Astrocyte of the cerebellum (primary cell): ENCODE measurements around the gene CPZ.
"Not testable (repeated sequence)": the region's sequence is repeated elsewhere in the genome, so short reads cannot be mapped to it uniquely, and the experiment has no call there.

Experiments used
- DNase-seq: peaks from one replicate; pipeline ENCODE4 v3.0.0-alpha.2; 2011; ENCODE audit warnings: low read depth
- H3K4me3 ChIP-seq: 2 replicates; pipeline ENCODE4 v1.5.1; 2011; ENCODE audit warnings: mild to moderate bottlenecking, low read depth, low read length, moderate library complexity
- in situ Hi-C: cut with HindIII; loops from 2 replicates; pipeline ENCODE4 v1.10.0; 2017; ENCODE audit warnings: low sequenced_read_pairs
- TF ChIP-seq, protein P1 (sequence below): IDR thresholded peaks from 2 replicates; pipeline ENCODE4 v1.5.1; 2012; ENCODE audit warnings: low read length, low read depth, moderate library complexity, mild to moderate bottlenecking; ENCODE audit errors: missing control alignments

The CPZ gene

DNA sequence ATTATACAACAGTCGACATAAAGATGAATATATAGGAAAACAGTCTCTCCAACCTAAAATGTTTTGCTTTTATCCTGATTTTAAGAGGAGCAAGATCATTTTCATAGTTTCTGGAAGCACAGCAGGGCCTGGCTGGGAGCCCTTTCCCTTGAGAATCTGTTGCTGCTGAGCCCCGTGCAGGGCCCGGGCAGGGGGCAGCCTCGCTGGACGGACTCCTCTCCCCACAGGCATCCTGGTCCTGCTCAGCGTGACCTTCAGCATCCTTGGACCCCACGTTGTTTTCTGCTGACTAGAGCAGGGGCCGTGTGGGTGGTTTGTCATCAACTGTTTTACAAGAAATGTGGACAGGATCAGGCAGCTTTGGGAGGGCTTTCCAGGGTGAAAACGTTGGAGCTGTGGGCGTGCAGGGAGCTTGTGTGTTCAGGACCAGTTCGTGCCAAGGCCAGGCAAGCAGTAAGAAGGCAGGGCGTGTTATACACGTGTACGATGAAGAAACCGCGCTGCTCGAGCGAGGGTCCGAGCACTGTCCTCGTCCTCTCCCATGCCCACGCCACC is 25.0 kb downstream of the CPZ start:
- in situ Hi-C loops: no loop called here
- no peak for DNase-seq
- no peak overlapping the region for H3K4me3 ChIP-seq
- TF ChIP-seq, protein P1, sequence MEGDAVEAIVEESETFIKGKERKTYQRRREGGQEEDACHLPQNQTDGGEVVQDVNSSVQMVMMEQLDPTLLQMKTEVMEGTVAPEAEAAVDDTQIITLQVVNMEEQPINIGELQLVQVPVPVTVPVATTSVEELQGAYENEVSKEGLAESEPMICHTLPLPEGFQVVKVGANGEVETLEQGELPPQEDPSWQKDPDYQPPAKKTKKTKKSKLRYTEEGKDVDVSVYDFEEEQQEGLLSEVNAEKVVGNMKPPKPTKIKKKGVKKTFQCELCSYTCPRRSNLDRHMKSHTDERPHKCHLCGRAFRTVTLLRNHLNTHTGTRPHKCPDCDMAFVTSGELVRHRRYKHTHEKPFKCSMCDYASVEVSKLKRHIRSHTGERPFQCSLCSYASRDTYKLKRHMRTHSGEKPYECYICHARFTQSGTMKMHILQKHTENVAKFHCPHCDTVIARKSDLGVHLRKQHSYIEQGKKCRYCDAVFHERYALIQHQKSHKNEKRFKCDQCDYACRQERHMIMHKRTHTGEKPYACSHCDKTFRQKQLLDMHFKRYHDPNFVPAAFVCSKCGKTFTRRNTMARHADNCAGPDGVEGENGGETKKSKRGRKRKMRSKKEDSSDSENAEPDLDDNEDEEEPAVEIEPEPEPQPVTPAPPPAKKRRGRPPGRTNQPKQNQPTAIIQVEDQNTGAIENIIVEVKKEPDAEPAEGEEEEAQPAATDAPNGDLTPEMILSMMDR: no peak

DNA sequence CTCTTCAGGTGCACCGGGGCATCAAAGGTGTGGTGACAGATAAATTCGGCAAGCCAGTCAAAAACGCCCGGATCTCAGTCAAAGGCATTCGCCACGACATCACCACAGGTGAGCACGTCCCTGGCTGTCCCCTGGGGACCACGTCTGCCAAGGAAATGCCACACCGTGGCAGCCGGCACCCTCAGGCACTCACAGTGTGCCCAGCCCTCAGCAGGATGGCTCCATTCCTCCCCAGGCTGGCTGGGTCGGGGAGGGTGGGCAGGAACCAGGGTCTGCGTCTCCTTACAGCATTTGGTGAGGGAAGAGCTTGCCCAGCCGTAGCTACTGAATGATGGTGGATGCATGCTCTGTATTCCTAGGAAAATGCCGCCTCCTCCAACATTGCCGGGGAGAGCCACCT is 25.9 kb downstream of the CPZ start:
- H3K4me3 ChIP-seq: no peak overlapping the region
- no peak for DNase-seq
- TF ChIP-seq, protein P1: no peak
- in situ Hi-C loops: no loop called here

GRCh38 chr4:8618961-8619720 is 26.6 kb downstream of the CPZ start:
- H3K4me3 ChIP-seq: no peak overlapping the region
- DNase-seq: no peak
- TF ChIP-seq, protein P1: no peak
- in situ Hi-C loops: no loop called here

- H3K4me3 ChIP-seq, DNase-seq, in situ Hi-C loops: not testable (repeated sequence)
These were observed 28.6 kb downstream of the CPZ start for GRCh38 chr4:8621135-8621534.

DNA sequence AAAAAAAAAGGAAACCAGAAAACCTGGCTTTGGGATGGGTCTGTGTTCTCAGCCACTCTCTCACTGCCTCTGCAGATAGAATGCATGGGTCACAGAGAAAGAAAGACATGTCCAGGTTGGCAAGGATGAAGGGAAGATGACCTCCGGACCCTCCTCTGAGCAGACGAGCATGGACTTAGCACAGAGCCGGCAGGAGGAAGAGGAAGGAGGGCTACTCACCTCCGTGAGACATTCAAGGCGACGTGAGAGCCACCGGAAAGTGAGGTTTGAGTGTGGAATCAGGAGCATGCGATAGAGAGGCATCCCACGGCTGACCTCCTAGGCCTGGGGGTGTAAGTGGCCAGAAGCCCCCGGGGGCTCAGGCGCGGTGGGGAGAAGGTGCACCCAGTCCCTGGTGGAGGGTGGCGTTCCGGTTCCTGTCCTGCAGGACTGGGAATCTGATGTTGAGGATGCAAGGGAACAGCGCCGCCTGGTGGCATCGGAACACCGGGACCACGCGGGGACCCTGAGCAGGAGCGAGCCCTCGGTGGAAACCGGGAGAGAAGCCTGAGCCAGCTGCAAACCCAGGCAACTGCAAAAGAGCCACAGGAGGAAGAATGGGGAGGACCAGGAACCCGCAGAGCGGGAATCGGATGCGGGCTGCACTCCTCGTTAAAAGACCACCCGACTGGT is 32.2 kb downstream of the CPZ start:
- in situ Hi-C loops, DNase-seq, H3K4me3 ChIP-seq: not testable (repeated sequence)

DNA sequence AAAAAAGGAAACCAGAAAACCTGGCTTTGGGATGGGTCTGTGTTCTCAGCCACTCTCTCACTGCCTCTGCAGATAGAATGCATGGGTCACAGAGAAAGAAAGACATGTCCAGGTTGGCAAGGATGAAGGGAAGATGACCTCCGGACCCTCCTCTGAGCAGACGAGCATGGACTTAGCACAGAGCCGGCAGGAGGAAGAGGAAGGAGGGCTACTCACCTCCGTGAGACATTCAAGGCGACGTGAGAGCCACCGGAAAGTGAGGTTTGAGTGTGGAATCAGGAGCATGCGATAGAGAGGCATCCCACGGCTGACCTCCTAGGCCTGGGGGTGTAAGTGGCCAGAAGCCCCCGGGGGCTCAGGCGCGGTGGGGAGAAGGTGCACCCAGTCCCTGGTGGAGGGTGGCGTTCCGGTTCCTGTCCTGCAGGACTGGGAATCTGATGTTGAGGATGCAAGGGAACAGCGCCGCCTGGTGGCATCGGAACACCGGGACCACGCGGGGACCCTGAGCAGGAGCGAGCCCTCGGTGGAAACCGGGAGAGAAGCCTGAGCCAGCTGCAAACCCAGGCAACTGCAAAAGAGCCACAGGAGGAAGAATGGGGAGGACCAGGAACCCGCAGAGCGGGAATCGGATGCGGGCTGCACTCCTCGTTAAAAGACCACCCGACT is 37.8 kb downstream of the CPZ start:
- in situ Hi-C loops, DNase-seq, H3K4me3 ChIP-seq: not testable (repeated sequence)

- DNase-seq, H3K4me3 ChIP-seq, in situ Hi-C loops: not testable (repeated sequence)
These were observed 39.3 kb downstream of the CPZ start for GRCh38 chr4:8631896-8632295.

GRCh38 chr4:8634773-8635172 is 42.2 kb downstream of the CPZ start:
- in situ Hi-C loops, H3K4me3 ChIP-seq, DNase-seq: not testable (repeated sequence)

DNA sequence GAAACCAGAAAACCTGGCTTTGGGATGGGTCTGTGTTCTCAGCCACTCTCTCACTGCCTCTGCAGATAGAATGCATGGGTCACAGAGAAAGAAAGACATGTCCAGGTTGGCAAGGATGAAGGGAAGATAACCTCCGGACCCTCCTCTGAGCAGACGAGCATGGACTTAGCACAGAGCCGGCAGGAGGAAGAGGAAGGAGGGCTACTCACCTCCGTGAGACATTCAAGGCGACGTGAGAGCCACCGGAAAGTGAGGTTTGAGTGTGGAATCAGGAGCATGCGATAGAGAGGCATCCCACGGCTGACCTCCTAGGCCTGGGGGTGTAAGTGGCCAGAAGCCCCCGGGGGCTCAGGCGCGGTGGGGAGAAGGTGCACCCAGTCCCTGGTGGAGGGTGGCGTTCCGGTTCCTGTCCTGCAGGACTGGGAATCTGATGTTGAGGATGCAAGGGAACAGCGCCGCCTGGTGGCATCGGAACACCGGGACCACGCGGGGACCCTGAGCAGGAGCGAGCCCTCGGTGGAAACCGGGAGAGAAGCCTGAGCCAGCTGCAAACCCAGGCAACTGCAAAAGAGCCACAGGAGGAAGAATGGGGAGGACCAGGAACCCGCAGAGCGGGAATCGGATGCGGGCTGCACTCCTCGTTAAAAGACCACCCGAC is 43.5 kb downstream of the CPZ start:
- in situ Hi-C loops, DNase-seq, H3K4me3 ChIP-seq: not testable (repeated sequence)
